Endodermal cell (in vitro differentiated cells): ENCODE data around the gene SPATA33. TPM values are rescaled to one million over a fixed set of nuclear protein-coding genes. Genes with fewer than 3 reads are reported as not detected.

ENCODE experiments used
- DNase-seq: peaks from one replicate; pipeline ENCODE4 v3.0.0-alpha.2; 2017
- H3K27ac ChIP-seq: 2 replicates; pipeline ENCODE4 v1.5.1; 2013; ENCODE audit warnings: mild to moderate bottlenecking, low read depth, low read length, moderate library complexity
- H3K27me3 ChIP-seq: 2 replicates; pipeline ENCODE4 v1.6.1; 2013; ENCODE audit warnings: mild to moderate bottlenecking, low read length, moderate library complexity; ENCODE audit not compliant: insufficient read depth, control insufficient read depth, poor library complexity, severe bottlenecking
- H3K36me3 ChIP-seq: 2 replicates; pipeline ENCODE4 v1.7.0; 2013; ENCODE audit warnings: mild to moderate bottlenecking, low read length, moderate library complexity; ENCODE audit not compliant: control insufficient read depth, insufficient read depth
- H3K4me1 ChIP-seq: one replicate; pipeline ENCODE4 v1.7.0; 2013; ENCODE audit warnings: low read length; ENCODE audit not compliant: control insufficient read depth, insufficient read depth
- H3K4me3 ChIP-seq: 2 replicates; pipeline ENCODE4 v1.5.1; 2013; ENCODE audit warnings: mild to moderate bottlenecking, low read length, moderate library complexity
- H3K9ac ChIP-seq: 2 replicates; pipeline ENCODE4 v1.6.1; 2013; ENCODE audit warnings: mild to moderate bottlenecking, low read length, moderate library complexity; ENCODE audit not compliant: poor library complexity, severe bottlenecking; ENCODE audit errors: extremely low read depth
- H3K9me3 ChIP-seq: 2 replicates; pipeline ENCODE4 v1.6.1; 2013; ENCODE audit warnings: mild to moderate bottlenecking, low read length, moderate library complexity; ENCODE audit not compliant: control insufficient read depth
- H3K27ac Mint-ChIP-seq: 2 replicates; pipeline ENCODE4 v1.8.0; 2020; ENCODE audit warnings: mixed read lengths
- H3K27me3 Mint-ChIP-seq: 2 replicates; pipeline ENCODE4 v1.8.0; 2021; ENCODE audit warnings: mild to moderate bottlenecking, mixed read lengths; ENCODE audit not compliant: insufficient read depth
- H3K36me3 Mint-ChIP-seq: 2 replicates; pipeline ENCODE4 v1.8.0; 2020; ENCODE audit warnings: low read depth, mixed read lengths
- H3K4me1 Mint-ChIP-seq: 2 replicates; pipeline ENCODE4 v1.8.0; 2020; ENCODE audit warnings: mixed read lengths
- H3K4me3 Mint-ChIP-seq: 2 replicates; pipeline ENCODE4 v1.8.0; 2020; ENCODE audit warnings: mild to moderate bottlenecking, moderate library complexity, mixed read lengths
- H3K9me3 Mint-ChIP-seq: 2 replicates; pipeline ENCODE4 v1.8.0; 2020; ENCODE audit warnings: mild to moderate bottlenecking, mixed read lengths
- CTCF ChIP-seq: fragments of 200-600 bp; sonication (generic); conservative IDR thresholded peaks from 2 replicates; pipeline ENCODE4 v1.5.0; 2021; ENCODE audit warnings: antibody characterized with exemption, mild to moderate bottlenecking
- WGBS, 2 experiments: methylation state at CpG; one replicate each; pipeline versions ENCODE4 v1.1.5 to v1.1.7; 2013; ENCODE audit warnings: missing lambda C conversion rate in 2 of 2, mixed read lengths in 1 of 2; ENCODE audit not compliant: insufficient coverage in 1 of 2, insufficient read length in 1 of 2; 5-methylcytosine and 5-hydroxymethylcytosine counted together
- total RNA-seq, 2 donors: library from RNA; stranded (reverse); fragmentation: NEBNext Ultra II Directional in 1 of 2; extraction: Animal tissue kit (Norgen Biotek cat#: 25700) in 1 of 2; gene quantifications; 2 replicates in 1 of 2; 3 replicates in 1 of 2; pipeline ENCODE4 v1.2.1, GENCODE V29; 2021

The SPATA33 gene
- total RNA-seq, 2 donors from 2014 or later: 21.8 to 28.7 TPM

- Histone ChIP-seq H3K27me3 (no peaks in the 10 kb centered on the region), H3K4me1 (peaks cover 5% of the 10 kb centered on the region), H3K27ac (no peak overlapping the region), H3K4me3 (no peak overlapping the region), H3K9ac (no peak overlapping the region), H3K36me3 (peaks cover 42% of the 10 kb centered on the region), H3K9me3 (no peaks in the 10 kb centered on the region)
- Mint-ChIP-seq H3K27ac (no peak overlapping the region), H3K9me3 (no peaks in the 10 kb centered on the region), H3K36me3 (peaks cover 42% of the 10 kb centered on the region), H3K4me1 (peaks cover 8% of the 10 kb centered on the region), H3K27me3 (no peaks in the 10 kb centered on the region), H3K4me3 (no peak overlapping the region)
- TF ChIP-seq CTCF: no peak
- DNase-seq: no peak
- WGBS, 2 experiments: 89 to 95% methylated on average over 8 to 12 of the region's 12 CpGs
Measured at GRCh38 chr16:89646906-89647305, 10.7 kb upstream of the SPATA33 start.

- Mint-ChIP-seq H3K27me3 (no peaks in the 10 kb centered on the region), H3K27ac (no peak overlapping the region), H3K9me3 (no peaks in the 10 kb centered on the region), H3K36me3 (peaks cover 47% of the 10 kb centered on the region), H3K4me1 (no peaks in the 10 kb centered on the region), H3K4me3 (no peak overlapping the region)
- Histone ChIP-seq H3K36me3 (peaks cover 31% of the 10 kb centered on the region), H3K9ac (no peak overlapping the region), H3K4me3 (no peak overlapping the region), H3K9me3 (no peaks in the 10 kb centered on the region), H3K27me3 (no peaks in the 10 kb centered on the region), H3K27ac (no peak overlapping the region), H3K4me1 (no peaks in the 10 kb centered on the region)
- WGBS, 2 experiments: 94 to 100% methylated on average over 5 to 15 of the region's 15 CpGs
- no peak for TF ChIP-seq CTCF
- DNase-seq: peak; percentile 26
Measured at GRCh38 chr16:89651584-89651983, 6.1 kb upstream of the SPATA33 start.

- WGBS, 2 experiments: 91 to 96% methylated on average over 5 to 10 of the region's 10 CpGs
- Mint-ChIP-seq H3K27ac (no peak overlapping the region), H3K9me3 (no peaks in the 10 kb centered on the region), H3K27me3 (no peaks in the 10 kb centered on the region), H3K36me3 (peaks cover 43% of the 10 kb centered on the region), H3K4me3 (no peak overlapping the region), H3K4me1 (peaks cover 5% of the 10 kb centered on the region)
- no peak for TF ChIP-seq CTCF
- H3K9ac ChIP-seq: no peak overlapping the region
- H3K4me1 ChIP-seq: no peaks in the 10 kb centered on the region
- no peak overlapping the region for H3K4me3 ChIP-seq
- H3K36me3 ChIP-seq: peaks cover 27% of the 10 kb centered on the region
- H3K27me3 ChIP-seq: no peaks in the 10 kb centered on the region
- no peak overlapping the region for H3K27ac ChIP-seq
- DNase-seq: no peak
- no peaks in the 10 kb centered on the region for H3K9me3 ChIP-seq
Measured at GRCh38 chr16:89653656-89654295, 3.9 kb upstream of the SPATA33 start.
